A673 (cell line): ENCODE results near the gene GALNTL6. TPM values are rescaled to one million over a fixed set of nuclear protein-coding genes. Genes with fewer than 3 reads are reported as not detected.
A peak's percentile ranks its signal among the peaks of the same experiment; 100 is the strongest.
"Not testable (repeated sequence)": the region's sequence is repeated elsewhere in the genome, so short reads cannot be mapped to it uniquely, and the experiment has no call there.

Experiments
- BruUV-seq: library from RNA; stranded (reverse); fragments of 400-500 nt; replicated peaks from 2 replicates; lab custom pipeline; 2021; lab: Mats Ljungman, UMichigan
- CTCF ChIA-PET: fragments of 300-600 bp; sonication (Branson Sonifier 250); formaldehyde crosslinking; loops from one replicate; lab custom pipeline; 2022; ENCODE audit warnings: antibody characterized with exemption; lab: Charles Lee
- POLR2A ChIA-PET: fragments of 300-600 bp; sonication (Branson Sonifier 250); formaldehyde crosslinking; loops from one replicate; lab custom pipeline; 2022; ENCODE audit warnings: antibody characterized with exemption; ENCODE audit not compliant: low non-redundant PET; lab: Charles Lee
- DNase-seq: peaks from one replicate; pipeline ENCODE4 v3.0.0-alpha.2; 2015; ENCODE audit warnings: low spot score
- H3K27ac ChIP-seq: fragments of 200-600 bp; sonication (generic); 2 replicates; pipeline ENCODE4 v1.5.1; 2016; ENCODE audit warnings: mixed run types, low read depth, mild to moderate bottlenecking, mixed read lengths, antibody characterized with exemption, low read length; ENCODE audit not compliant: poor library complexity, severe bottlenecking
- H3K27me3 ChIP-seq: fragments of 200-600 bp; sonication (generic); replicated peaks from 2 replicates; pipeline ENCODE4 v1.6.1; 2017; ENCODE audit warnings: mixed run types, low read depth, mild to moderate bottlenecking, mixed read lengths, antibody characterized with exemption, low read length; ENCODE audit not compliant: insufficient read depth, poor library complexity
- H3K36me3 ChIP-seq: fragments of 200-600 bp; sonication (generic); 2 replicates; pipeline ENCODE4 v1.6.1; 2016; ENCODE audit warnings: mixed run types, mild to moderate bottlenecking, mixed read lengths, antibody characterized with exemption, low read length; ENCODE audit not compliant: insufficient read depth, poor library complexity, severe bottlenecking
- H3K4me1 ChIP-seq: fragments of 200-600 bp; sonication (generic); 2 replicates; pipeline ENCODE4 v1.6.1; 2017; ENCODE audit warnings: mixed run types, mild to moderate bottlenecking, mixed read lengths, antibody characterized with exemption, low read length; ENCODE audit not compliant: insufficient read depth, poor library complexity, severe bottlenecking
- H3K4me3 ChIP-seq: fragments of 200-600 bp; sonication (generic); 2 replicates; pipeline ENCODE4 v1.5.1; 2016; ENCODE audit warnings: low read depth, mixed run types, mild to moderate bottlenecking, mixed read lengths, low read length; ENCODE audit not compliant: poor library complexity, severe bottlenecking
- H3K9me3 ChIP-seq: fragments of 200-600 bp; sonication (generic); 2 replicates; pipeline ENCODE4 v1.6.1; 2016; ENCODE audit warnings: mixed run types, low read depth, mild to moderate bottlenecking, mixed read lengths, antibody characterized with exemption, low read length; ENCODE audit not compliant: poor library complexity, severe bottlenecking
- CTCF ChIP-seq: fragments of 300-800, 200-600 bp; sonication (generic); conservative IDR thresholded peaks from 2 replicates; pipeline ENCODE4 v1.5.1; 2017; ENCODE audit warnings: low read depth, mild to moderate bottlenecking, antibody characterized with exemption, low read length, moderate library complexity, mixed read lengths
- EZH2 ChIP-seq: fragments of 200-600 bp; sonication (generic); IDR thresholded peaks from 2 replicates; pipeline ENCODE4 v1.6.1; 2017; ENCODE audit warnings: borderline replicate concordance, low read depth, mild to moderate bottlenecking, mixed read lengths, antibody characterized with exemption, low read length; ENCODE audit not compliant: poor library complexity, severe bottlenecking
- intact Hi-C: fragments of 100-400 bp; cut with micrococcal nuclease; formaldehyde crosslinking; loops from one replicate; pipeline ENCODE4 v1.10.0; 2022; ENCODE audit not compliant: unreplicated experiment
- total RNA-seq: library from RNA; stranded (reverse); gene quantifications from 2 replicates; pipeline ENCODE4 v1.2.3, GENCODE V29; 2021

GALNTL6 gene
- total RNA-seq, 1 experiment from 2014 or later, result 0.30 TPM

GRCh38 chr4:172957216-172957615, 1144.0 kb downstream of the GALNTL6 start:
- TF ChIP-seq EZH2, result no peak
- no peak for TF ChIP-seq CTCF
- no peaks in the 10 kb centered on the region for H3K36me3 ChIP-seq
- POLR2A ChIA-PET, result no interaction called here
- no peak overlapping the region for H3K27ac ChIP-seq
- H3K27me3 ChIP-seq, result no peaks in the 10 kb centered on the region
- H3K4me1 ChIP-seq, result peaks cover 31% of the 10 kb centered on the region
- BruUV-seq, result no TSS peak
- H3K4me3 ChIP-seq, result no peak overlapping the region
- intact Hi-C loops, result no loop called here
- no peak for DNase-seq
- no peaks in the 10 kb centered on the region for H3K9me3 ChIP-seq
- CTCF ChIA-PET, result no interaction called here

- H3K27me3 ChIP-seq, result no peaks in the 10 kb centered on the region
- intact Hi-C loops, result no loop called here
- no peaks in the 10 kb centered on the region for H3K36me3 ChIP-seq
- BruUV-seq, result no TSS peak
- POLR2A ChIA-PET, result no interaction called here
- no peaks in the 10 kb centered on the region for H3K9me3 ChIP-seq
- no peak overlapping the region for H3K4me3 ChIP-seq
- CTCF ChIA-PET, result no interaction called here
- DNase-seq, result peak; percentile 57
- peaks cover 13% of the 10 kb centered on the region for H3K4me1 ChIP-seq
- peak overlapping the region; percentile 19 for H3K27ac ChIP-seq
- TF ChIP-seq EZH2, result no peak
- no peak for TF ChIP-seq CTCF
Measured at GRCh38 chr4:172962564-172963353, 1149.6 kb downstream of the GALNTL6 start.

GRCh38 chr4:172963498-172964294, 1150.5 kb downstream of the GALNTL6 start:
- no TSS peak for BruUV-seq
- DNase-seq, result no peak
- Histone ChIP-seq H3K9me3 (no peaks in the 10 kb centered on the region), H3K4me3 (no peak overlapping the region), H3K36me3 (no peaks in the 10 kb centered on the region), H3K27me3 (no peaks in the 10 kb centered on the region), H3K27ac (no peak overlapping the region), H3K4me1 (peaks cover 13% of the 10 kb centered on the region)
- ChIA-PET CTCF (no interaction called here), POLR2A (interaction anchor here (0.6 kb wide), 1 partner anchor 144 kb away, joined by 13 read pairs; no protein-coding TSS in a partner anchor)
- TF ChIP-seq EZH2, result no peak
- intact Hi-C loops, result no loop called here

GRCh38 chr4:172970189-172970588, 1157.0 kb downstream of the GALNTL6 start:
- CTCF ChIA-PET, H3K4me3 ChIP-seq, H3K36me3 ChIP-seq, H3K27ac ChIP-seq, DNase-seq, H3K27me3 ChIP-seq, POLR2A ChIA-PET, BruUV-seq, H3K4me1 ChIP-seq, intact Hi-C loops: not testable (repeated sequence)
- H3K9me3 ChIP-seq, result peaks cover 11% of the 10 kb centered on the region
